SK-N-DZ (cell line): Measurements from ENCODE around the gene ANAPC7.
"Not testable (repeated sequence)": the region's sequence is repeated elsewhere in the genome, so short reads cannot be mapped to it uniquely, and the experiment has no call there.

Experiments used
- DNase-seq: peaks from one replicate; pipeline ENCODE4 v3.0.0-alpha.2; 2015; ENCODE audit warnings: low spot score

Gene ANAPC7

DNA sequence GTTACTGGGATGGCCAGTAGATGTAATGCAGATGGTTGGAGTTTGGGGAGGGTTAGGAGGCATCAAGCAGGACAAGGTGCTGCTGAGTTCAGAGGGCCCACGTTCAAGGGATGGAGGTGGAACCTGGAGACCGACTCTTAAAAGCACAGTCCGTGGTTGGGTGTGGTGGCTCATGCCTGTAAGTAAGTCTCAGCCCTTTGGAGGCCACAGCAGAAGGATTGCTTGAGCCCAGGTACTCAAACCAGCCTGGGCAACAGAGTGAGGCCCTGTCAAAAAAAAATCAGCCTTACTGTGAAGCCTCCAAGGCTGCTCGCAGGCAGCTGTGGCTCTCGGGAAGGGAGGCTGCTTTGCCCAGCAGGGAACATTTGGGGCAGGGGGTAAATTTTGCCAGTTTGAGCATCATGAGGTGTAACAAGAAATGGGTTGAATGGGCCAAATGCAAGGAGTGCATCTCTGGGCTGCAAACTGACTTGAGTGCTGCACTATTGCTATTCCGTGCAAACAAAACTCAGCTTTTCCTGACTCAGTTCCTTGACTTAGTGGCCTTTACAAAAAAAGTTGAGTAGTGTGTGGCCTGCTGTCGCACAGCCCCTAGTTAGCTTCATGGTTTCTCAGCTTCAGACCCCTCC is 55.0 kb downstream of the ANAPC7 start:
- no peak for DNase-seq

DNA sequence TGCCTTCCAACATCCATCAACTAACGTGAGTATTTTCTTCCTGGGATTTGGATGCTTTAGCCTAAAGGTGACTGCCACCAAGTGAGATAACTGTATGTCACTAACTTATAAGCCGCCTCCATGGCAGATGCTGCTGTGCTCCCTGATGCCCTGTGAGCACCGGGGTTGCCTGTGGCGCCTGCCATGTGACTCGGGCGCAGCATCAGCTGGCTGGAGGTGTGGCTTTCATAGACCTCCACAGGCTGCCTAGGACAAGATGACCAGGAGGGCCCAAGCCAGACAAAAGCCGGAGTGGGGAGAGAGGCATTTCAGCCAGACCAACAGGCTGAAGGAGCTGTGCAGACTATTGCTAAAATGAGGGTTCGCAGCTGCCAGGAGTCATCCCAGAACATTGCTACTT is 55.7 kb downstream of the ANAPC7 start:
- no peak for DNase-seq

DNA sequence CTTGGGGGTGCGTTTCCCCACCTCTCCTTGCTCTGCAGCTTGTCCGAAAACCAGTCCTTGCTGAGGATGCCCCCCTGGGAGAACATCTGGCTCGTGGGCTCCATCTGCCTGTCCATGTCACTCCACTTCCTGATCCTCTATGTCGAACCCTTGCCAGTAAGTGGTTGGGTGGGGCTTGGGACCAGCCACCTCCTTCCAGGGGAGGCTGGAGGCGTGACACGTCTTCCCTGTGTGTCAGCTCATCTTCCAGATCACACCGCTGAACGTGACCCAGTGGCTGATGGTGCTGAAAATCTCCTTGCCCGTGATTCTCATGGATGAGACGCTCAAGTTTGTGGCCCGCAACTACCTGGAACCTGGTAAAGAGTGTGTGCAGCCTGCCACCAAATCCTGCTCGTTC is 57.5 kb downstream of the ANAPC7 start:
- no peak for DNase-seq

- no peak for DNase-seq
These were observed 58.3 kb downstream of the ANAPC7 start for GRCh38 chr12:110345176-110345661.

DNA sequence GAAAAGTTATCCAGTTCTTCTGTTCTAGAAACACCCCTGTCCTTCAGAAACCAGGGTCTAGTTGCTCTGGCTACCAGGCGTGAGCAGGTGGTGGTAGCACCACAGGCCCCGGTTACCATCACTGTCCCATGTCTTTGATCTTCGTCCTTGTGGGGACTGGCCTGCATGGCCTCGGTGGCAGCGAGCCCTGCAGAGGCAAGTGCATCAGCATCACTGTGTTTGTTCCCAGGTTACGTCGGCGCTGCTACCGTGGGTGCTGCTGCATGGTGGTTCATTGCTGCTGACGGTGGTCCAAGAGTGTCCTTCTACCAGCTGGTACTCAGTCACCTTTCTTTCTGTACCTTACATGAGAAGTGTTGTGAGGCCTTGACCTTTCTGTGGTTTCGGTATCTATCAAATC is 58.9 kb downstream of the ANAPC7 start:
- DNase-seq = no peak

GRCh38 chr12:110343736-110344555 is 59.6 kb downstream of the ANAPC7 start:
- DNase-seq = no peak

GRCh38 chr12:110343114-110343513 is 60.4 kb downstream of the ANAPC7 start:
- no peak for DNase-seq

DNA sequence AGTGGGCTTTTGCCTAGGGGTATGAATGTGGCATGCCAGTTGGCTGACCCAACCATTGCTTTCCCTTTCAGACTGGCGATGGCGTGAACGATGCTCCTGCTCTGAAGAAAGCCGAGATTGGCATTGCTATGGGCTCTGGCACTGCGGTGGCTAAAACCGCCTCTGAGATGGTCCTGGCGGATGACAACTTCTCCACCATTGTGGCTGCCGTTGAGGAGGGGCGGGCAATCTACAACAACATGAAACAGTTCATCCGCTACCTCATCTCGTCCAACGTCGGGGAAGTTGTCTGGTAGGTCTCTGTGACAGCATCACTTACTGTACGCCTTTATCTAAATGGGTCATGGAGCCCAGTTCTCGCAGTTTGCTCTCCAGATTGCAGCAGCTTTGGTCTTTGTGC is 61.4 kb downstream of the ANAPC7 start:
- no peak for DNase-seq

DNA sequence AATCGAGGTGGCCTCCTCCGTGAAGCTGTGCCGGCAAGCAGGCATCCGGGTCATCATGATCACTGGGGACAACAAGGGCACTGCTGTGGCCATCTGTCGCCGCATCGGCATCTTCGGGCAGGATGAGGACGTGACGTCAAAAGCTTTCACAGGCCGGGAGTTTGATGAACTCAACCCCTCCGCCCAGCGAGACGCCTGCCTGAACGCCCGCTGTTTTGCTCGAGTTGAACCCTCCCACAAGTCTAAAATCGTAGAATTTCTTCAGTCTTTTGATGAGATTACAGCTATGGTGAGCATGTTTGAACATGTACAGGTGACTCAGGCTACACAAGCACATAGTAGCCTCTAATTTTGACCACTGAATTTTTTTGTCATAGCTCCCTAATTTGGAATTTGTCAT is 62.8 kb downstream of the ANAPC7 start:
- DNase-seq = no peak

DNA sequence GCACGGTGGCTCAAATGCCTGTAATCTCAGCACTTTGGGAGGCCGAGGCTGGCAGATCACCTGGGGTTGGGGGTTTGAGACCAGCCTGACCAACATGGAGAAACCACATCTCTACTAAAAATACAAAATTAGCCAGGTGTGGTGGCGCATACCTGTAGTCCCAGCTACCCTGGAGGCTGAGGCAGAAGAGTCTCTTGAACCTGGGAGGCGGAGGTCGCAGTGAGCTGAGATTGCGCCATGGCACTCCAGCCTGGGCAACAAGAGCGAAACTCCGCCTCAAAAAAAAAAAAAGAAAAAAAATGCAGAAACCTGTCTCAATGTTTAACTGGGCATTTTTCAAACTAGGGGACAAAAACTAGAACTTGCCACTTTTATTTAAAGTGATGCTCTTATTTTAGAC is 63.2 kb downstream of the ANAPC7 start:
- not testable (repeated sequence) for DNase-seq

DNA sequence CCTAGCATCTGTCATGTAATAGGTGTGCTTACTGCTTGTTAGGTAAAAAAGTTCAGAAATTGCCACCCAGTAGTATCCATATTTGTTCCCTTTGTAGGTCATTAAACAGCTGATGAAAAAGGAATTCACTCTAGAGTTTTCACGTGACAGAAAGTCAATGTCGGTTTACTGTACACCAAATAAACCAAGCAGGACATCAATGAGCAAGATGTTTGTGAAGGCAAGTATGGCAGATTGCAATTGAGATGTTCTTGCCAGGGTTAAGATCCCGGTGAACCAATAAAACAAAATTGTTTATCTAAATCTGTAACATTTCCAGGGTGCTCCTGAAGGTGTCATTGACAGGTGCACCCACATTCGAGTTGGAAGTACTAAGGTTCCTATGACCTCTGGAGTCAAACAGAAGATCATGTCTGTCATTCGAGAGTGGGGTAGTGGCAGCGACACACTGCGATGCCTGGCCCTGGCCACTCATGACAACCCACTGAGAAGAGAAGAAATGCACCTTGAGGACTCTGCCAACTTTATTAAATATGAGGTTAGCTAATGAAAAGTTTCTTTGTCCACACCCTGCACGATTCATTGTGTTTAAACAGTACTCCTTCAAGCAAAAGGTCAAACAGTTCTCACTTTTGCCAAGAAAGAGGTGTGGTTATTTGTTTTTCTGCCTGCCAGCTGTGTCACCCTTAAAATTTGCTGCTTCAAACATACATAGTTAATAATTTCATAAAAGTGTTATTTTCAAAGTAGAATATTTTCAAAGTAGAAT is 64.1 kb downstream of the ANAPC7 start:
- no peak for DNase-seq

- no peak for DNase-seq
These were observed 64.8 kb downstream of the ANAPC7 start for GRCh38 chr12:110338754-110339153.

GRCh38 chr12:110337912-110338710 is 65.4 kb downstream of the ANAPC7 start:
- DNase-seq = no peak

- DNase-seq = no peak
These were observed 67.9 kb downstream of the ANAPC7 start for GRCh38 chr12:110335481-110336045.

DNA sequence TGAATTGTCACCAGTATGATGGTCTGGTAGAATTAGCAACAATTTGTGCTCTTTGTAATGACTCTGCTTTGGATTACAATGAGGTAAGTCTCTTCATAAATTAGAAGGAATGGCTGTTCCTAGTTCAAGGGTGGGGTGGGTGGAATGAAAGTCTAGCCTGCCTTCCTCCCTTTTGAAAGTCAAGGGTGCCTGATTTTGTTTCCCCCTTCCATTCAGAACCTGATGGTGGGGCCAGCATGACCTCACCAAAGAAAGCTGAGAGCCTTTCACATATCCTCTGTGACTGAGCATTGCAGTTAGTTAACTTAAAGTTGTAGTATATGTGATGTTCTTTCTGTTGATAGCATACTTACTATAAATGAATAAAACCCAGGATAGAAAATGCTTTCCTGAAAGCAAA is 70.3 kb downstream of the ANAPC7 start:
- DNase-seq = no peak

DNA sequence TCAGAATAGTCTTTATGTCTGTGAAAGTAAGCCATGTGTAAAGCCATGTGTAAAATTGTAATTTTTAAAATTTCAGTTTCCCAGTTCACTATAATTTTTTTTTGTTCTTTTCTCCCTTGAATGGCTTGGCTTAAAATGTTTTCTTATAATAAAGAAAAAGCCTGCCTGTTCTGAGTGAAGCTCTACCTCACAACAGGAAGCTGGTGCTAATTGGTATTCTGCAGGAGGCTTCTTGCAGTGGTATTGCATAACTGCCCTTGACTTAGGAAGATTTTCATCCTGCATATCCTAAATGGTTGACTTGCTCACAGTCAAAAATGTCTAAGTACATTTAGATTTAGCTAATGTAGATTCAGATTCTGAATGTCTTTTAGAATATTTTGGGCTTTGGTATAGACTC is 73.0 kb downstream of the ANAPC7 start:
- DNase-seq = no peak

- no peak for DNase-seq
These were observed 73.4 kb downstream of the ANAPC7 start for GRCh38 chr12:110330124-110330523.

- no peak for DNase-seq
These were observed 73.8 kb downstream of the ANAPC7 start for GRCh38 chr12:110329710-110330109.
